B cell (primary cell): ENCODE data around the gene KRTAP2-3.

Experiments used
- CTCF ChIP-seq: fragments of 200-600 bp; IDR thresholded peaks from one replicate; pipeline ENCODE4 v1.8.0; 2022; ENCODE audit warnings: antibody characterized with exemption, mild to moderate bottlenecking
- EZH2 ChIP-seq: IDR thresholded peaks from 2 replicates; pipeline ENCODE4 v1.6.1; 2012; ENCODE audit warnings: borderline replicate concordance, low read depth, mild to moderate bottlenecking, moderate library complexity, low read length; ENCODE audit not compliant: insufficient read depth, poor library complexity, severe bottlenecking

- TF ChIP-seq CTCF = no peak
- TF ChIP-seq EZH2 = no peak
Measured at GRCh38 chr17:41101586-41102259, 41.8 kb upstream of the KRTAP2-3 start, which contains the start of gene KRTAP4-16.
